NOMO-1 treated with DMSO at 0.1 percent for 48 hours (cell line): ENCODE results near the gene LONP2.
"Not testable (repeated sequence)": the region's sequence is repeated elsewhere in the genome, so short reads cannot be mapped to it uniquely, and the experiment has no call there.

ENCODE experiments used
- DNase-seq: peaks from one replicate; lab custom pipeline; 2025; ENCODE audit not compliant: unreplicated experiment; lab: John Stamatoyannopoulos, UW

Gene LONP2

GRCh38 chr16:48284772-48285409 is 40.8 kb downstream of the LONP2 start:
- DNase-seq: no peak

- no peak for DNase-seq
These were observed 43.1 kb downstream of the LONP2 start for GRCh38 chr16:48287239-48287638.

GRCh38 chr16:48291303-48291702 is 47.2 kb downstream of the LONP2 start:
- DNase-seq: no peak

DNA sequence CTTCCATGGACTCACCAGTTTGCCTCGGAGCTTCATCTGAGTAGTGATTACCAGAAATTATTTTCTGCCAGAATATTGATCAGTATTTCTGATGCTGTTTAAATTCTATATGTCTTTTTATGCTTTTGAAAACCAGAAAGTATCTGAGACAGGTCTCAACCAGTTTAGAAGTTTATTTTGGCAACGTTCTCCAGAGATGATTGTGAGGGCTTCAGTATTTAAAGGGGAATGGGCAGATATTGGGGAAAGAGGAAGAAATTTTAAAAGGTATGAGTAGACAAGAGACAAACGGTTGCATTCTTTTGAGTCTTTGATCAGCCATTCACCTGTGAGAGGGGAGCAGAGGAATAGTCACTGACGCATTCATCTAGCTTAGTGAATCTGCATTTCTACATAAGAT is 47.7 kb downstream of the LONP2 start:
- DNase-seq: no peak

- DNase-seq: no peak
These were observed 48.4 kb downstream of the LONP2 start for GRCh38 chr16:48292452-48292851.

GRCh38 chr16:48294724-48295123 is 50.6 kb downstream of the LONP2 start:
- no peak for DNase-seq

GRCh38 chr16:48295488-48296281 is 51.6 kb downstream of the LONP2 start:
- DNase-seq: no peak

DNA sequence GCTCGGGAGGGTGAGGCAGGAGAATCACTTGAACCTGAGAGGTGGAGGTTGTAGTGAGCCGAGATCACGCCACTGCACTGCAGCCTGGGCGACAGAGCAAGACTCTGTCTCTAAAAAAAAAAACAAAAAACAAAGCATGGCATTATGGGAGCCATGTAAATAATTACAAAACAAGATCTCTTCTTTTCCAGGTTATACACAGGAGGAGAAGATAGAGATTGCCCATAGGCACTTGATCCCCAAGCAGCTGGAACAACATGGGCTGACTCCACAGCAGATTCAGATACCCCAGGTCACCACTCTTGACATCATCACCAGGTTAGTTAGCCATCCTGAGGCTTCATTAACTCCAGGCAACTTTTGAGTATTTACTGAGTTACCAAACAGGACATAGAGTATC is 55.4 kb downstream of the LONP2 start:
- no peak for DNase-seq

DNA sequence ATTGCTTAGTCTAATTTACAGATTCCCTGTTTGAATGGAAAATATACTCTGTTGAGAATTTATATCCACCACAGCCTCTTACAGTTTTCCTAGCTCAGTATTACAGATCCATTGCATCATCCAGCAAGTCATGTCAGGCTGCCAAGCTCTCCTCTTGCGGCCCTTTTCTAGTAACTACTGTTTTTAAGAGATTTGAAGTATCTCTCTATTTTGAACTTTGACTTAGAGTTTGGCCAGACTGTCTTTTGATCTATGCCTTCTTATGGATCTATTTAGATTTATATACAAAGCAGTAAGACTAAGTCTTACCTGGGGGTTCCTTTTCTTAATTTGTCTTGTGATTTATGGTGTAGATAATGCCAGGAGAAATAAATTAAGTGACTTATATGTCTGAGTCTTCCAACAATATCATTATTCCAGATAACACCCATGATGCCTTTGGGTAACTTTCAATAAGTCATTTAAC is 56.3 kb downstream of the LONP2 start:
- no peak for DNase-seq

- no peak for DNase-seq
These were observed 64.4 kb downstream of the LONP2 start for GRCh38 chr16:48308535-48308934.

- DNase-seq: no peak
These were observed 67.0 kb downstream of the LONP2 start for GRCh38 chr16:48310908-48311641.

GRCh38 chr16:48313905-48314304 is 69.8 kb downstream of the LONP2 start:
- DNase-seq: not testable (repeated sequence)

GRCh38 chr16:48317026-48317425 is 72.9 kb downstream of the LONP2 start:
- DNase-seq: no peak

DNA sequence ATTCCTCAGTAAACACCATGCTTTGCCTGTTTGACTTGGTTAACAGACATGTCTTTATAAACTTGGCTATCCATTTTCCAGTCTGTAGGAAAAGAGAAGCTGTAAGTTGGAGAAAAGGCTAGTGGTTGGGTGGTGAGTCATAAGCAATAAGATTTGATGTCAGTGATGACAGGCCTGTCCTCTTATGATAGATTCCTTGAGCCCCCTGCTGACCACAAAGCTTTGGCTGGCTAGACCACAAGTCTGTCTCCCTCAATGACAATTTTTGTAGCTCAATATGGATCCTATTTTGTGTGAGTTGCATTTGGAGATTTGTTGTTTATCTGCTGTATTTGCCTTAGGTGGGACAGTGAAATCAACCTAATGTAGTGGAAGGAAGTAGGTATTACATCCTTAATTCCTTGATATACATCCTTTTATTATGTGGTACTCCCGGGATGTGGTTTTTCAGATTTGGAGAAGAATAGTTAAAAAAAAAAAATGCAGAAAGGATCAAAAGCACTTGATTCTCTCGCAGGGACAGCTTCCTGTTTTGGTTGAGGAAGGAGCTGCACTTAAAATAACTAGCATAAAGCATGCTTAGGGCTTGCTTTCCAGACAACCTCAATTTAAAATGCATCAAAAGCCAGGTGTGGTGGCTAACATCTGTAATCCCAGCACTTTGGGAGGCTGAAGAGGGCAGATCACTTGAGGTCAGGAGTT is 73.7 kb downstream of the LONP2 start:
- DNase-seq: peak; percentile 80

GRCh38 chr16:48318630-48319029 is 74.5 kb downstream of the LONP2 start:
- DNase-seq: peak; percentile 84

DNA sequence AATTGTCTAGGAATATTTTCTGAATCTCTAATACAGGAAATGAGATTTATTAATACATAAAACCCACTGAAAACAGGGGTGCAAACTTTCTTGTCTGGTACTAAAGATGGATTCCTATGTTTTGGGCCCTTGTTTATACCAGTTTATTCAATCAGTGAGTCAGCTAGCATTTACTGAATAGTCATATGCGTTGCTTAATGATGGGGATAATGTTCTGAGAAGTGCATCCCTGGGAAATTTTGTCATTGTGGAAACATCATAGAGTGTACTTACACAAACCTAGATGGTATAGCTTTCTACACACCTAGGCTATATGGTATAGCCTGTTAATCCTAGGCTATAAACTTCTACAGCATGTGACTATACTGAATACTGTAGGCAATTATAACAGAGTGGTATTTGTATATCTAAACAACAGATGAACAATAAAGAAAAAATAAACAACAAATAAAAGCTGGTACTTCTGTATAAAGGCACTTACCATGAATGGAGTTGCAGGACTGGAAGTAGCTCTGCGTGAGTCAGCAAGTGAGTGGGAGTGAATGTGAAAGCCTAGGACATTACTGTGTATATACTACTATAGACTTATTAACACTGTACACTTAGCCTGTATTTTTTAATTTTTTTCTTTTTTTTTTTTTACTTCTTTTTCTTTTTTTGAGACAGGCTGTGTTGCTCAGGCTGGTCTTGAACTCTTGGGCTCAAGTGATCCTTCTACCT is 77.4 kb downstream of the LONP2 start:
- DNase-seq: no peak

DNA sequence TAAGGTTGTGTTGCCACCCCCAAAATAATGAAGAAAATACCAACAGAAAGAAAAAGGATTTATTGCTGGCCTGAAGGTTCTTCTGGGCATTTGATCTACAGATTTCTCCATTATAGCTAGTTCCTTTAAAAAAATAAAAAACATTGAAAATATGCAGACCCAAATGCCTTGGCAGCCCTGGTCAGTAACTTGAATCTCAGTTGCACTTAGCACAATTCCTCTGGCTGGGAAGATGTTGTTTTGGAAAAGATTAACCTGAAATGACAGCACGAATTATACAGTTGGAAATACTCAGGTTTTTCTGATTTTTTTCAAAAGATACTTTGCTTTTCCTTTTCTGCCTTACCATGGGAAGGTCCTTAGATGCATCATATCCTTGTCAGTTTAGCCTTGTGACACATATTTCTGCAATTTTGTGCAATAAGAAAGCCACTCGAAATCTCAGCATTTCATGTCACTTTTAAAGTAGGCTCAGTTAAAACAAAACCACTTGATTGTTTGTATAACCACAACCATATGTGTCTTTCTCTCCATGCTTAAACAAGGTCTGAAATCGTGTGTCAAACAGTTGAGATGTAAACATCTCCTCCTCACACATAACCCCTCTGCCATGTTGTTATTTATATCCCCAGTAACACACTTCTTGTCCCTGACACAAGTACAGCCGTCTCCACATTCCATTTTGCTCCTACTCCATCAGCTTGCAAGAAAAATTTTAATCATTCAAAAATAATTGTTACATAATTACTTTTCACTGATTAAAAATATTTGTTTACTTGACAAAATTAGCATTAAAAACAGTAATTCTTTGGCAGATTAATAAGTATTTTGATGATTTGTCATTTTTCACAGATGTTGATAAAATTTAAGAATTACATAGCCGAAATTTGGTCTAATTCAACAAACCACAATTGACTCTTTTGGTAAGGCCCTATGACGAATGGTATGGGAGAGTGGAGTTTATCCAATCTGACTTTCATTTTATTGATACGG is 80.0 kb downstream of the LONP2 start:
- no peak for DNase-seq

- no peak for DNase-seq
These were observed 82.8 kb downstream of the LONP2 start for GRCh38 chr16:48326915-48327314.

- no peak for DNase-seq
These were observed 85.0 kb downstream of the LONP2 start for GRCh38 chr16:48329138-48329537.
